HG03045 (cell line): Measurements from ENCODE around the gene GSTT2.
"Not testable (repeated sequence)": the region's sequence is repeated elsewhere in the genome, so short reads cannot be mapped to it uniquely, and the experiment has no call there.

ENCODE experiments used
- ATAC-seq: cut with Tn5 transposase; IDR thresholded peaks from one replicate; pipeline ENCODE4 v1.9.1; 2021; ENCODE audit warnings: mild to moderate bottlenecking, moderate library complexity; ENCODE audit not compliant: unreplicated experiment

GSTT2 gene

GRCh38 chr22:23979557-23980240 lies at the start of gene GSTT2:
Gene GSTT2 (plus strand): TSS chr22:23980134.
- not testable (repeated sequence) for ATAC-seq

- ATAC-seq = no peak
Measured at GRCh38 chr22:23938328-23939016, 41.5 kb upstream of the GSTT2 start.

- ATAC-seq = no peak
Measured at GRCh38 chr22:23939017-23939357, 40.9 kb upstream of the GSTT2 start.

GRCh38 chr22:23940166-23940565 lies 39.8 kb upstream of the GSTT2 start:
- ATAC-seq = not testable (repeated sequence)

- not testable (repeated sequence) for ATAC-seq
Measured at GRCh38 chr22:23947391-23947790, 32.5 kb upstream of the GSTT2 start.

GRCh38 chr22:23949764-23950163 lies 30.2 kb upstream of the GSTT2 start:
- ATAC-seq = not testable (repeated sequence)

- not testable (repeated sequence) for ATAC-seq
Measured at GRCh38 chr22:23951383-23951782, 28.6 kb upstream of the GSTT2 start.

- ATAC-seq = not testable (repeated sequence)
Measured at GRCh38 chr22:23952794-23953405, 27.0 kb upstream of the GSTT2 start.

- ATAC-seq = not testable (repeated sequence)
Measured at GRCh38 chr22:23953485-23953884, 26.4 kb upstream of the GSTT2 start.

GRCh38 chr22:23954193-23954990 lies 25.5 kb upstream of the GSTT2 start:
- not testable (repeated sequence) for ATAC-seq

GRCh38 chr22:23954991-23955305 lies 25.0 kb upstream of the GSTT2 start:
- ATAC-seq = not testable (repeated sequence)

GRCh38 chr22:23955886-23956285 lies 24.0 kb upstream of the GSTT2 start:
- ATAC-seq = not testable (repeated sequence)

- ATAC-seq = not testable (repeated sequence)
Measured at GRCh38 chr22:23956301-23956900, 23.5 kb upstream of the GSTT2 start.

GRCh38 chr22:23961084-23961771 lies 18.7 kb upstream of the GSTT2 start, which contains the start of gene GSTT2B:
Gene GSTT2B (minus strand): TSS chr22:23961195. CDS start chr22:23961131, 64 bp downstream.
- ATAC-seq = not testable (repeated sequence)

- ATAC-seq = peak; percentile 22
Measured at GRCh38 chr22:23966094-23966493, 13.8 kb upstream of the GSTT2 start.

GRCh38 chr22:23966568-23966967 lies 13.4 kb upstream of the GSTT2 start, which contains the start of gene DDTL:
Gene DDTL (plus strand): TSS chr22:23966888. CDS start chr22:23966915, 27 bp downstream.
- ATAC-seq = peak; percentile 88

GRCh38 chr22:23969071-23969470 lies 10.9 kb upstream of the GSTT2 start:
- no peak for ATAC-seq

- ATAC-seq = no peak
Measured at GRCh38 chr22:23970201-23970641, 9.7 kb upstream of the GSTT2 start.

GRCh38 chr22:23970816-23971486 lies 9.0 kb upstream of the GSTT2 start:
- no peak for ATAC-seq
